ENCODE measurements around the gene CNPY4.

Gene CNPY4

GRCh38 chr7:100167912-100168323 is 48.5 kb downstream of the CNPY4 start:
- no peak for DNase-seq (ENCODE audit: extremely low spot score)
- ChIA-PET CTCF (interaction anchor here (0.8 to 3.3 kb wide), 6 partner anchors 11 to 50 kb away, joined by 3 to 23 read pairs (median 4); no protein-coding TSS in a partner anchor), POLR2A (no interaction called here)
- no peak for TF ChIP-seq CTCF (IDR thresholded peaks at IDR 0.05; ENCODE audit: control extremely low read depth, extremely low read depth, low read depth, missing control alignments)

GRCh38 chr7:100169147-100169850 is 49.9 kb downstream of the CNPY4 start:
- no peak for TF ChIP-seq CTCF (IDR thresholded peaks at IDR 0.05; ENCODE audit: control extremely low read depth, extremely low read depth, low read depth, missing control alignments)
- POLR2A ChIA-PET, result no interaction called here
- DNase-seq (ENCODE audit: extremely low spot score), result no peak
- CTCF ChIA-PET, result interaction anchor here (3.3 kb wide), 1 partner anchor 38 kb away, joined by 23 read pairs; no protein-coding TSS in a partner anchor

- ChIA-PET POLR2A (no interaction called here), CTCF (interaction anchor here (1.0 to 1.3 kb wide), 2 partner anchors 20 to 258 kb away, joined by 3 read pairs; partner anchors contain the start of gene ZCWPW1)
- TF ChIP-seq CTCF (IDR thresholded peaks at IDR 0.05; ENCODE audit: control extremely low read depth, extremely low read depth, low read depth, missing control alignments), result no peak
- DNase-seq (ENCODE audit: extremely low spot score), result no peak
These were observed 50.9 kb downstream of the CNPY4 start for GRCh38 chr7:100170101-100170897.

- POLR2A ChIA-PET, result no interaction called here
- TF ChIP-seq CTCF (IDR thresholded peaks at IDR 0.05; ENCODE audit: control extremely low read depth, extremely low read depth, low read depth, missing control alignments), result no peak
- CTCF ChIA-PET, result interaction anchor here (1.0 to 1.3 kb wide), 3 partner anchors 19 to 257 kb away, joined by 3 read pairs; partner anchors contain the start of gene ZCWPW1
- peak; percentile 54 for DNase-seq (ENCODE audit: extremely low spot score)
These were observed 51.8 kb downstream of the CNPY4 start for GRCh38 chr7:100171087-100171681.

GRCh38 chr7:100171840-100172239 is 52.4 kb downstream of the CNPY4 start:
- ChIA-PET CTCF (interaction anchor here (1.0 to 1.3 kb wide), 3 partner anchors 18 to 257 kb away, joined by 3 read pairs; partner anchors contain the start of gene ZCWPW1), POLR2A (interaction anchor here (0.6 kb wide), 1 partner anchor 350 kb away, joined by 3 read pairs; no protein-coding TSS in a partner anchor)
- no peak for DNase-seq (ENCODE audit: extremely low spot score)
- no peak for TF ChIP-seq CTCF (IDR thresholded peaks at IDR 0.05; ENCODE audit: control extremely low read depth, extremely low read depth, low read depth, missing control alignments)

- DNase-seq (ENCODE audit: extremely low spot score), result no peak
- TF ChIP-seq CTCF (IDR thresholded peaks at IDR 0.05; ENCODE audit: control extremely low read depth, extremely low read depth, low read depth, missing control alignments), result no peak
- POLR2A ChIA-PET, result no interaction called here
- CTCF ChIA-PET, result no interaction called here
These were observed 54.5 kb downstream of the CNPY4 start for GRCh38 chr7:100173806-100174495.
